Superior temporal gyrus (tissue), 1 donor: Measurements from ENCODE around the gene GJA4.

Source experiments
- DNase-seq: peaks from one replicate; pipeline ENCODE4 v3.0.0-alpha.2; 2016; ENCODE audit errors: extremely low spot score

GJA4 gene

GRCh38 chr1:34792868-34793727 is at the start of gene GJA4:
GJA4 (plus strand) TSS chr1:34792999; CDS start chr1:34794214, 1,215 bp downstream.
- no peak for DNase-seq

- DNase-seq: no peak
Observed at GRCh38 chr1:34743775-34744174, 49.0 kb upstream of the GJA4 start.

GRCh38 chr1:34744851-34745250 is 47.9 kb upstream of the GJA4 start:
- no peak for DNase-seq

DNA sequence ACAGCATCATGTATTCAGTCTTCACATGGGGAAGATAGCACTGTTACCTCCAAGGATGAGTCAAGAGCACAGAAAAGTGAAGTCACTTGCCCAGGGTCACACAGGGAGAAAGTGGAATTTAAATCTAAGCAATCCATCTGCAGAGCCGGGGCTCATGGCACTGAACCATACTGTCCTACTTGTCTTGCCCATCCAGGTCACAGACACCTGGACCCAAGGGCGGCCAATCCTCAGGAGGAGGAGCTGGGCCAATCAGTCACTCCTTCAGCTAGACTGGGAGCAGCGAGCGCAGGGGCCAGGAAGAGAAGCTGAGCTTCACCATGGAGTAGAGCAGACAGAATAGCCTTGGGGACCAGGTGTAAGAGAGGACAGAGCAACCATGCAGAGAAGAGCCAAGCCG is 47.1 kb upstream of the GJA4 start:
- no peak for DNase-seq

- no peak for DNase-seq
Observed at GRCh38 chr1:34746101-34746500, 46.7 kb upstream of the GJA4 start.

DNA sequence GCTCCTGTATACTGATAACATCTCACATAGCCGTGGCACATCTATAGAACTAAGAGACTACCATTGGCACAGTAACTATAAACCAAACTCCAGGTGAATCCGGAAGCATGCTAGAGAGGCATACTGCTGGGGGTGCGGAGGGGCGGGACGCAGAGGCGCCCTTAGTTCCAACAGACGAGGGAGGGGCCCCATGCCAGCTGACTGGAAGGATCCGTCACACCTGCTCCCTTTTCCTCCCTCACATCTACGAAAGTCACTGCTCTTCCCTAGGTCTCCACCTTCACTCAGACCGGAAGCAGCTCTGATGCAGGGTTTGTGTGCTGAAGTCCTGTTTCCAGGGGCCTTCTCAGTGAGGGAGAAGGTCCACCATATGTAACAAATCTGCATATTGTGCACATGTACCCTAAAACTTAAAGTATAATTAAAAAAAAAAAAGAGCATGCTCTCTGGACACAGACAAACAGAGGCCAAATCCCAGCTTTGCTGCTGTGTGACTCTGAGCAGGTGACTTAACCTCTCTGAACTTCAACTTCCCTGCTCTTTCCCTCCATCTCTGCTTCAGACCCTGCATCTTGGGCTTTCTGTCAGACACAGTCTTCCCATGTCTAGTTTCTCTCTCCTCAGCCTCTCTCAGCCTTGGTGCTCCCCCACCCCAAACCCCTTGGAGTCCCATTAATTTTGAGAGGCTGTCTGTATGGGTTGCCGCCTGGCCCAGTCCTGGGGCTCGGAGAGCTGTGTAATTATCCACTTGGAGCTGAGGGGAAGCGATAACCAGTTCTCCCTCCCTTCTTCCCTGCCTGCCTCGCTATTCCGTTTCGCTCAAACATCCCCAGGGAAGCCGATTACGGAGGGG is 45.8 kb upstream of the GJA4 start:
- DNase-seq: no peak

GRCh38 chr1:34747638-34747941 is 45.2 kb upstream of the GJA4 start:
- no peak for DNase-seq

GRCh38 chr1:34749992-34750391 is 42.8 kb upstream of the GJA4 start:
- DNase-seq: no peak

GRCh38 chr1:34750610-34751009 is 42.2 kb upstream of the GJA4 start:
- no peak for DNase-seq

GRCh38 chr1:34753163-34753562 is 39.6 kb upstream of the GJA4 start:
- DNase-seq: no peak

DNA sequence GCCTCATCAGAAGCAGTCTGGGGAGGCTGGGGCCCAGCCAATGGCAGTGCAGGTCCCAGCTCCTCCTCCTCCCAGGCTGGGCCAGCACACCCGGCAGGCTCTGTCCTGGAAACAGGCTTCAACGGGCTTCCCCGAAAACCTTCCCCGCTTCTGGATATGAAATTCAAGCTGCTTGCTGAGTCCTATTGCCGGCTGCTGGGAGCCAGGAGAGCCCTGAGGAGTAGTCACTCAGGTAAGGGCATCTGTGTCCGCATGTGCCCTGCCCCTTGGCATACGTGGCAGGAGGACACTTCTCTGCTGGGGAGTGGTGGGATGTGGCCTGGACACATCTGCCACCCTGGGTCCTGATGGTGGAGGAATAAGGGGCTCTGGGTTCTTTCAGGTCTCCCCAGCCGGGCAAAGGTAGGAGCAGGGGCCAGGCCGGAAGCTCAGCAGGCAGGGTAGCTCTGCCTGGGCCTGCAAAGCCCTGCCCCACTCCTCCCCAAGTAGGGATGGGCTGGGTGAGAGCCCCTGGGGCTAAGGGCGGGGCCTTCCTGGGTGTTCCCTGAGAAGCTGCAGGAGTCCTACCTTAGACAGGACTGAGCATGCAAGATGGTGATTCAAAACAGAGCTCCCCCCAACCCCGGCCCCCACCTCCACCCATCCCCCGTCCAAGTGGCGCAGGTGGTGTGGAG is 37.7 kb upstream of the GJA4 start, which contains the start of gene GJB5:
Gene GJB5, plus strand, starts transcription at position 84 of the 674 bp plus-strand sequence. CDS start 2,284 bp downstream, outside the sequence.
- DNase-seq: no peak

GRCh38 chr1:34755961-34756360 is 36.8 kb upstream of the GJA4 start:
- DNase-seq: no peak

- DNase-seq: no peak
Observed at GRCh38 chr1:34757386-34757785, 35.4 kb upstream of the GJA4 start.

DNA sequence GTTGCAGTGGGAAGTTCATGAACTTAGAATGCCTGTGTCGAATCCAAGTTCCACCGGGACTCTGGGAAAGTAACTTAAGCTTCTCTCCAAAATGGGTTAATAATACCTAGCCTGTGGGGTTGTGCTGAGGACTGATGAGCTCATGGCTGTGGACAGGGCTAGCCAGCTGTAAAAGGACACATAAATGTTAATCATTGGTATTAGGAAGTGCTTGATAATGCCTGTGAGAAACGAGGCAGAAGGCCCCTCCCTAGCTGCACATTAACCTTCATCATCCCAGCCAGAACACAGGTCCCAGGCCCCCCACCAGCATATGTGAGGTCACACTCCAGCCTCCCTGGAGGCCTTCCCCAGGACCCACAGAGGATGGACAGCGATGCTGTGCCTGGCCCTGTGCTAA is 34.0 kb upstream of the GJA4 start:
- DNase-seq: no peak

GRCh38 chr1:34759503-34760357 is 33.1 kb upstream of the GJA4 start, which contains the start of gene GJB4:
GJB4 (plus strand) TSS chr1:34759740; CDS start chr1:34761255, 1,515 bp downstream.
- no peak for DNase-seq

- DNase-seq: no peak
Observed at GRCh38 chr1:34761176-34761761, 31.5 kb upstream of the GJA4 start.

GRCh38 chr1:34761776-34762307 is 31.0 kb upstream of the GJA4 start:
- DNase-seq: no peak

GRCh38 chr1:34762474-34763141 is 30.2 kb upstream of the GJA4 start:
- DNase-seq: no peak

DNA sequence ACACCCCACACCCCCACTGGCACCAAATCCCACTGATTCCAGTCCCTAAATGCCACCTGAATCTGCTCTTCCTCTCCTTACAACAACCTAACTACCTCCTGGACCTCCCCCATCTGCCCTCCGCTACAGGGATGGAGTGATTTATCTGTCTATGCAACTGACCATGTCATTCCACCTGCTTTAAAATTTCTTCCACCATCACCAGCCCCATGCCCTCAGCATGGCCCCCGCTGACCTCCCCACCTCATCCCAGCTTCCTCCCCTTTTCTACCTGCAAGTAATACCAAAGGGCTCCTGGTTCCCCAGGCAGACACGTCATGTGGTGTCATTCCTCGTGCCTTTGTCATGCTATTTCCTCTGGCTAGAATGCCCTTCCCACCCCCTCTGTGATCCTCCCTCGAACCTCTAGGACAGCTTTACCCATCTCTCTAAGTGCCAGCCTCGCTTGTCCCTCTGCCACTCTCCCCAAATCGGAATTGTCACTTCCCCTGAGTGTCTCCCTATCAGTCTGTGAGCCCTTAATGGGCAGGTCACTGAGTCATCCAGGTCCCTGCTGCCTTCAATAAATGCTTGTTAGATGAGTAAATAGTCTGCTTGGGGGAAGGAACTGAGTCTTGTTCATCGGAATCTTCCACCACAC is 29.5 kb upstream of the GJA4 start:
- no peak for DNase-seq

DNA sequence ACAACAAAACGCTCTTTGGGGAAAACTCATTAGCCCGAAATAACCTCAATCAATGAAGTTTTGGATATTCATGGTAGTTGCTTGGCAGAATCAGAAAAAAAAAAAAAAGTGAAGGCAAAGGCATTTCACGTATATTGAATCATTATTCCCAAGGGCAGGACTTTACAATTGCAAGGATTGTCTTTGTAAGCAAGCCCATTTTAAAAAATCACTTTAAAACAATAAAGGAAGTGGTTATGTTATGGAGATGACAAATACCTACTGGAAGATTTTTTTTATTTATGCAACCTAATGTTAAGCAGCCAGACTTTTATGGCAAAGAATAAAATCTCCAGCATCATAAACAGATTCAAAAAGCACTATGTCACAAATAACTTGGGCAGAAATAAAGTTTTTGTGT is 23.9 kb upstream of the GJA4 start:
- DNase-seq: no peak
